A673 (cell line): ENCODE measurements around the gene CTCF. TPM values are rescaled to one million over a fixed set of nuclear protein-coding genes. Genes with fewer than 3 reads are reported as not detected.

Experiments
- BruUV-seq: library from RNA; stranded (reverse); fragments of 400-500 nt; replicated peaks from 2 replicates; lab custom pipeline; 2021; lab: Mats Ljungman, UMichigan
- CTCF ChIA-PET: fragments of 300-600 bp; sonication (Branson Sonifier 250); formaldehyde crosslinking; loops from one replicate; lab custom pipeline; 2022; ENCODE audit warnings: antibody characterized with exemption; lab: Charles Lee
- POLR2A ChIA-PET: fragments of 300-600 bp; sonication (Branson Sonifier 250); formaldehyde crosslinking; loops from one replicate; lab custom pipeline; 2022; ENCODE audit warnings: antibody characterized with exemption; ENCODE audit not compliant: low non-redundant PET; lab: Charles Lee
- DNase-seq: peaks from one replicate; pipeline ENCODE4 v3.0.0-alpha.2; 2015; ENCODE audit warnings: low spot score
- H3K27ac ChIP-seq: fragments of 200-600 bp; sonication (generic); 2 replicates; pipeline ENCODE4 v1.5.1; 2016; ENCODE audit warnings: mixed run types, low read depth, mild to moderate bottlenecking, mixed read lengths, antibody characterized with exemption, low read length; ENCODE audit not compliant: poor library complexity, severe bottlenecking
- H3K27me3 ChIP-seq: fragments of 200-600 bp; sonication (generic); replicated peaks from 2 replicates; pipeline ENCODE4 v1.6.1; 2017; ENCODE audit warnings: mixed run types, low read depth, mild to moderate bottlenecking, mixed read lengths, antibody characterized with exemption, low read length; ENCODE audit not compliant: insufficient read depth, poor library complexity
- H3K36me3 ChIP-seq: fragments of 200-600 bp; sonication (generic); 2 replicates; pipeline ENCODE4 v1.6.1; 2016; ENCODE audit warnings: mixed run types, mild to moderate bottlenecking, mixed read lengths, antibody characterized with exemption, low read length; ENCODE audit not compliant: insufficient read depth, poor library complexity, severe bottlenecking
- H3K4me1 ChIP-seq: fragments of 200-600 bp; sonication (generic); 2 replicates; pipeline ENCODE4 v1.6.1; 2017; ENCODE audit warnings: mixed run types, mild to moderate bottlenecking, mixed read lengths, antibody characterized with exemption, low read length; ENCODE audit not compliant: insufficient read depth, poor library complexity, severe bottlenecking
- H3K4me3 ChIP-seq: fragments of 200-600 bp; sonication (generic); 2 replicates; pipeline ENCODE4 v1.5.1; 2016; ENCODE audit warnings: low read depth, mixed run types, mild to moderate bottlenecking, mixed read lengths, low read length; ENCODE audit not compliant: poor library complexity, severe bottlenecking
- H3K9me3 ChIP-seq: fragments of 200-600 bp; sonication (generic); 2 replicates; pipeline ENCODE4 v1.6.1; 2016; ENCODE audit warnings: mixed run types, low read depth, mild to moderate bottlenecking, mixed read lengths, antibody characterized with exemption, low read length; ENCODE audit not compliant: poor library complexity, severe bottlenecking
- EZH2 ChIP-seq: fragments of 200-600 bp; sonication (generic); IDR thresholded peaks from 2 replicates; pipeline ENCODE4 v1.6.1; 2017; ENCODE audit warnings: borderline replicate concordance, low read depth, mild to moderate bottlenecking, mixed read lengths, antibody characterized with exemption, low read length; ENCODE audit not compliant: poor library complexity, severe bottlenecking
- intact Hi-C: fragments of 100-400 bp; cut with micrococcal nuclease; formaldehyde crosslinking; loops from one replicate; pipeline ENCODE4 v1.10.0; 2022; ENCODE audit not compliant: unreplicated experiment
- total RNA-seq: library from RNA; stranded (reverse); gene quantifications from 2 replicates; pipeline ENCODE4 v1.2.3, GENCODE V29; 2021
- TF ChIP-seq, protein P1 (sequence below): fragments of 300-800, 200-600 bp; sonication (generic); conservative IDR thresholded peaks from 2 replicates; pipeline ENCODE4 v1.5.1; 2017; ENCODE audit warnings: low read depth, mild to moderate bottlenecking, antibody characterized with exemption, low read length, moderate library complexity, mixed read lengths

CTCF gene
- total RNA-seq, 1 experiment from 2014 or later: 74.7 TPM

DNA sequence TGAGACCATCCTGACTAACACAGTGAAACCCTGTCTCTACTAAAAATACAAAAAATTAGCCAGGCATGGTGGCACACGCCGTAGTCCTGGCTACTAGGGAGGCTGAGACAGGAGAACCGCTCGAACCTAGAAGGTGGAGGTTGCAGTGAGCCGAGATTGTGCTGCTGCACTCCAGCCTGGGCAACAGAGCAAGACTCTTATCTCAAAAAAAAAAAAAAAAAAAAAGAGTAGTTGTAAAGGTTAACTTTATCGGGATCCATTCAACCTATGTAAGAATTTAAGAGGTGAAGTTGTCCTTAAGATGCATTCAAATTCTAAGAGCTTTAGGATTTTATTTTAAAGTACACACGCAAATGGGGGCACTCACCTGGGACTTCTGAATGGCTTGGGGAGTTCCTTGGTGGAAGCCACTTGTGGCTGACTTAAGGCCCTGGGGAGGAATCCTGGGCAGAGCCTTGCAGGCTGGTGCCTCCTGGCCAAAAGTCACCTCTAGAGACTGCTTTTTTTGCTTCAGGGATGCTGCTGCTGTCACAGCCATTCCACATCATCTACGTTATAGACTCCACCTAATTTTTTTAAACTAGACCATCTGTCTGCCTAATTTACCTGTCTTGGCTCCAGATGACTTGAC is 3.3 kb downstream of the CTCF start:
- no peaks in the 10 kb centered on the region for H3K27me3 ChIP-seq
- TF ChIP-seq, protein P1, sequence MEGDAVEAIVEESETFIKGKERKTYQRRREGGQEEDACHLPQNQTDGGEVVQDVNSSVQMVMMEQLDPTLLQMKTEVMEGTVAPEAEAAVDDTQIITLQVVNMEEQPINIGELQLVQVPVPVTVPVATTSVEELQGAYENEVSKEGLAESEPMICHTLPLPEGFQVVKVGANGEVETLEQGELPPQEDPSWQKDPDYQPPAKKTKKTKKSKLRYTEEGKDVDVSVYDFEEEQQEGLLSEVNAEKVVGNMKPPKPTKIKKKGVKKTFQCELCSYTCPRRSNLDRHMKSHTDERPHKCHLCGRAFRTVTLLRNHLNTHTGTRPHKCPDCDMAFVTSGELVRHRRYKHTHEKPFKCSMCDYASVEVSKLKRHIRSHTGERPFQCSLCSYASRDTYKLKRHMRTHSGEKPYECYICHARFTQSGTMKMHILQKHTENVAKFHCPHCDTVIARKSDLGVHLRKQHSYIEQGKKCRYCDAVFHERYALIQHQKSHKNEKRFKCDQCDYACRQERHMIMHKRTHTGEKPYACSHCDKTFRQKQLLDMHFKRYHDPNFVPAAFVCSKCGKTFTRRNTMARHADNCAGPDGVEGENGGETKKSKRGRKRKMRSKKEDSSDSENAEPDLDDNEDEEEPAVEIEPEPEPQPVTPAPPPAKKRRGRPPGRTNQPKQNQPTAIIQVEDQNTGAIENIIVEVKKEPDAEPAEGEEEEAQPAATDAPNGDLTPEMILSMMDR: no peak
- no peak for TF ChIP-seq EZH2
- DNase-seq: no peak
- H3K9me3 ChIP-seq: no peaks in the 10 kb centered on the region
- H3K36me3 ChIP-seq: no peaks in the 10 kb centered on the region
- ChIA-PET POLR2A (interaction anchor here (0.7 kb wide), 1 partner anchor 45 kb away, joined by 10 read pairs; no protein-coding TSS in a partner anchor), CTCF (no interaction called here)
- no peak overlapping the region for H3K4me3 ChIP-seq
- intact Hi-C loops: no loop called here
- peaks cover 13% of the 10 kb centered on the region for H3K4me1 ChIP-seq
- peak overlapping the region; percentile 46 for H3K27ac ChIP-seq
- TSS peak; percentile 9 for BruUV-seq

DNA sequence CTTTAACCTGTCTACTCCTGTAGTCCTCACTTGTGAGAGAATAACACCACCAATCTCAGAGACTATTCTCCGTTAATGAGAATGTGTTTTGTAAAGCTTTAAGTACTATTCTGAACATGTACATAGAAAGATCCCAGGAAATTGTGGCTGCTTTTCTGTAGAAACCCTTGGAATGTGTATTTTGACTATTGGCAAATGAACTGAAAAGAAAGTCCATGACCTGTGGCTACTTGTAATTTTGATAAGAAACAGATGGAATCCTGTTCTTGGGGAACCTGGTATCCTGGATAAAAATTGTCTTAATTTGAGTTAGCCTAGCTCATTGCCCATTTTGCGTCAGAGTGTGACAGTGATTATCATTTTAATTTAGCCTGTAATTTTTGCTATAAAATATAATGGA is 9.1 kb downstream of the CTCF start:
- no peaks in the 10 kb centered on the region for H3K27me3 ChIP-seq
- POLR2A ChIA-PET: no interaction called here
- peaks cover 3% of the 10 kb centered on the region for H3K4me1 ChIP-seq
- intact Hi-C loops: no loop called here
- CTCF ChIA-PET: no interaction called here
- H3K36me3 ChIP-seq: peaks cover 21% of the 10 kb centered on the region
- DNase-seq: no peak
- H3K27ac ChIP-seq: peak overlapping the region; percentile 51
- H3K4me3 ChIP-seq: no peak overlapping the region
- TF ChIP-seq EZH2: no peak
- TF ChIP-seq, protein P1: no peak
- no peaks in the 10 kb centered on the region for H3K9me3 ChIP-seq
- no TSS peak for BruUV-seq

DNA sequence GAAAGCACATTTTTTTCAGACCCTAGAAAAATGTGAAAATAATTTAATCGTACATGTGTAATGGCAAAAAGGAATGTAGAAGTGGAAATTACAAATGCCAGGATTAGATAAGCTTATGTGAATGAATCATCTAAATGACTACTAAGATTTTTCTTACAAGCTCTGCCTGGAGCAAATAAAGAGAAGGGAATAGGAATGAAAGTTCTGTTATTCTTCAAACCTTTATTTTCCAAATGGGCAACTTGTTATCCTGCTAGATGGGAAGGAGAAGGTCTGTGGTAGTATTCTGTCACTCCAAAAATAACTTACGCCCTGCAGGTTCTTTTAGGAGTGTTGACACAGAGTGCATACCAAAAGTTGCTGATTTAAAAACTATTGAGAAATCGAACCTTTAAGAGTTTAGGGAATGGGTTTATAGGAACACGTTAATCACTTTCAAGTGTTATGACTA is 9.7 kb downstream of the CTCF start:
- ChIA-PET POLR2A (no interaction called here), CTCF (interaction anchor here (0.7 kb wide), 1 partner anchor 51 kb away, joined by 3 read pairs; no protein-coding TSS in a partner anchor)
- Histone ChIP-seq H3K4me3 (no peak overlapping the region), H3K9me3 (no peaks in the 10 kb centered on the region), H3K36me3 (peaks cover 21% of the 10 kb centered on the region), H3K27ac (peak overlapping the region; percentile 51), H3K4me1 (peaks cover 3% of the 10 kb centered on the region), H3K27me3 (no peaks in the 10 kb centered on the region)
- TF ChIP-seq, protein P1: no peak
- no peak for TF ChIP-seq EZH2
- TSS peak; percentile 6 for BruUV-seq
- intact Hi-C loops: no loop called here
- DNase-seq: peak; percentile 42
